C4-2B (cell line): Measurements from ENCODE around the gene GLRA2.
"Not testable (repeated sequence)": the region's sequence is repeated elsewhere in the genome, so short reads cannot be mapped to it uniquely, and the experiment has no call there.

Experiments used
- H3K27ac ChIP-seq: fragments of 450-650 bp; 2 replicates; pipeline ENCODE4 v1.5.1; 2017
- ZFX ChIP-seq: fragments of 450-650 bp; IDR thresholded peaks from 2 replicates; pipeline ENCODE4 v1.6.1; 2017
- TF ChIP-seq, protein P1 (sequence below): fragments of 450-650 bp; conservative IDR thresholded peaks from 2 replicates; pipeline ENCODE4 v1.5.1; 2017; ENCODE audit warnings: mild to moderate bottlenecking

The GLRA2 gene

DNA sequence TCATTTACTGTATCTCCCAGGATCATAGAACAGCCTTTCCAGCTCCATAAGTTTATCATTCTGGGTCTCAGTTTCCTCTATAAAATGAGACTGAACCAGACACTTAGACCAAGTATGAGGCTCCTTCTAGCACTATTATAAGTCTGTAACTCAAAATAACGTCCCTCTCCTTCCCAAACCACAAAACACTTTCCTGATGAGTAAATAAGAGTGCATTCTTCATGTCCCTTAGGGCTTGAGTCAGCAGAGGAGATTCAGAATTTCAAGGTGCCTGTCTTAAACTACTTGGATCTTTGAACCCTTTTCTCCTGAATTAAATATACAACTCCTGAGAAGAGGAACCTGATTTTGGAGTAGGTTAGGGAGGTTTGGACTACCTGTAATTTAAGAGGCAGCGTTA is 62.6 kb downstream of the GLRA2 start:
- no peak overlapping the region for H3K27ac ChIP-seq
- TF ChIP-seq ZFX = no peak
- TF ChIP-seq, protein P1, sequence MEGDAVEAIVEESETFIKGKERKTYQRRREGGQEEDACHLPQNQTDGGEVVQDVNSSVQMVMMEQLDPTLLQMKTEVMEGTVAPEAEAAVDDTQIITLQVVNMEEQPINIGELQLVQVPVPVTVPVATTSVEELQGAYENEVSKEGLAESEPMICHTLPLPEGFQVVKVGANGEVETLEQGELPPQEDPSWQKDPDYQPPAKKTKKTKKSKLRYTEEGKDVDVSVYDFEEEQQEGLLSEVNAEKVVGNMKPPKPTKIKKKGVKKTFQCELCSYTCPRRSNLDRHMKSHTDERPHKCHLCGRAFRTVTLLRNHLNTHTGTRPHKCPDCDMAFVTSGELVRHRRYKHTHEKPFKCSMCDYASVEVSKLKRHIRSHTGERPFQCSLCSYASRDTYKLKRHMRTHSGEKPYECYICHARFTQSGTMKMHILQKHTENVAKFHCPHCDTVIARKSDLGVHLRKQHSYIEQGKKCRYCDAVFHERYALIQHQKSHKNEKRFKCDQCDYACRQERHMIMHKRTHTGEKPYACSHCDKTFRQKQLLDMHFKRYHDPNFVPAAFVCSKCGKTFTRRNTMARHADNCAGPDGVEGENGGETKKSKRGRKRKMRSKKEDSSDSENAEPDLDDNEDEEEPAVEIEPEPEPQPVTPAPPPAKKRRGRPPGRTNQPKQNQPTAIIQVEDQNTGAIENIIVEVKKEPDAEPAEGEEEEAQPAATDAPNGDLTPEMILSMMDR = no peak

DNA sequence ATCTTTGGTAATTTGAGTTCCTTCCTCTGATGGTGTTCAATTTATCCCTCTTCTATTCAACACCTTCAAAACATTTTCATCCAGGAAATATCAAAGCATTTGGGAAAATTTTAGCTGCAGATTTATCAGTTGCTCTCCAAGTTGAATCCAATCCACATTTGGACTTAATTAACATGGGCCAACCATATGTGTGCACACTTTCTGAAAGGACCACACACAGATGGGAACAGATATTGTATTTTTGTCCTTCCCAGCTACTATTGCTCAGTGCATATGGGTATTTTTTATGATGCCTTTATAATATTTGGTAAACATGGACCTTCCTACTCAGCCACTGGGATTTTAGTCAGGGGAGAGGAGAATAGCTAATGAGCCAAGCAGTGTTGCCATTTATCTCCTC is 65.2 kb downstream of the GLRA2 start:
- no peak for TF ChIP-seq ZFX
- TF ChIP-seq, protein P1 = no peak
- H3K27ac ChIP-seq = no peak overlapping the region

DNA sequence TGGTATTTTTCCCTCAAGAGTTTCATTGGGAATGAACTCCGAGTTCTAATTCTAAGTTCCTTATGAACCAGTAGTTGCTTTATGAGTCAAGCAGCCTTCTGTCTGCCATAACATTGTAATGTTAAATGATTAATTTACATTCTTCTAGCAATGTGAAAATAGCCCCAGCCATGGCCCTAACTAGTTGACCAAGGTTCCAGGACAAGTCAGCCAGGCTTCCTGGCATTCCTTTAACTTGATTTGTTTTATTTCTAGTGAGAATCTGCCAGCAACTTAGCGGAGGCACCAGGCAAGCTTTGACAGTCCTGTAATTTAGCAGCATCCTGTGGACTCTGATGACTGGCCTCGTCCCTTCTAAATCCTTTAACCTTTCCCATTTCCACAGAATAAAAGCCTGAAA is 69.0 kb downstream of the GLRA2 start:
- no peak for TF ChIP-seq ZFX
- TF ChIP-seq, protein P1 = no peak
- no peak overlapping the region for H3K27ac ChIP-seq

DNA sequence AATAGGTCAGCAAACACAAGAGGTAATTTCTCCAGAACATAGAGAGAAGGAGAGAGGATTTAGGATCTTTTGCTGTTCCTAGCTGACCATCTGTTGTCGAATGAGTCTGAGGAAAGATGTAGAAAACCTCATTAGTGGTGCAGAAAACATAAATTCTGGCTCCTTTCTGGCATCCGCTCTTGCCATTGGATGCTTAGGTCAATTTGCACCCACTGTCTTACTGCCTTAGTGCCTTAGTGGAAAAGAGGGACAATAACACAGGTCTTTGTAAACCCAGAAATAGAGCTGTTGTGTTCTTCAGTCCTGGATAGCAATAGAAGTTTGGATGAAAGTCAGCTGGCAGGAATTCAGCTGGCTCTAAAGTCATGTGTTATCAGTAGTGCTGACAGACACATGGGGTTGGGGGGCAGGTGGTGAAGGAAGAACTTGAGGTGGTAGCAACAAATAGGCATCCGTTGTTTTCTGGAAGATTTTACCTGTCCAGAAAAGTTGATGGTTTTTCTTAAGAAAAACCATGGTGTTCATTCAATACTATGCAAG is 78.2 kb downstream of the GLRA2 start:
- TF ChIP-seq, protein P1 = no peak
- TF ChIP-seq ZFX = no peak
- no peak overlapping the region for H3K27ac ChIP-seq

DNA sequence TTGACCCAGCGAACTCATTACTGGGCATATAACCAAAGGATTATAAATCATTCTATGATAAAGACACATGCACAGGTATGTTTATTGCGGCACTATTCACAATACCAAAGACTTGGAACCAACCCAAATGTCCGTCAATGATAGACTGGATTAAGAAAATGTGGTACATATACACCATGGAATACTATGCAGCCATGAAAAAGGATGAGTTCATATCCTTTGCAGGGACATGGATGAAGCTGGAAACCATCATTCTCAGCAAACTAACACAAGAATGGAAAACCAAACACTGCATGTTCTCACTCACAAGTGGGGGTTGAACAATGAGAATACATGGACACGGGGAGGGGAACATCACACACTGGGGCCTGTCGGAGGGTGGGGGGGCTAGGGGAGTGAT is 83.1 kb downstream of the GLRA2 start:
- H3K27ac ChIP-seq = not testable (repeated sequence)

DNA sequence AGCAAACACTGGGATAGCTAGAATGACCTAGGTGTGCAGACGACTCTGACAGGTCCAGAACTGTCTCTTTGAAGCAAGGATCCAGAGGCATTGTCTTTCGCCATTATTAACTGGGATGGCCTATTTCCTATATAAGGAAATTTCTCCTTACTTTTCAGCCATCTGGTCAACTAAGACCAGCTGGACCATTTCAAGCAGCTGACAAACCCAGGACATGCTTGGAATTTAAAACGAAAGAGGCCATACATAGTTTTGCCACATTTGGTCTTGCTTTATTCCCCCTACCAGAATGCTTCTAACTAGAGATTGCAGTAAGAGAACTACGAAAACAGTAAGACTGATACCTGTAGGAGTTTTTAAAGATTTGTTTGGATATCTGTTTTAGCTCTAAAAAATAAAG is 87.0 kb downstream of the GLRA2 start:
- TF ChIP-seq, protein P1 = no peak
- TF ChIP-seq ZFX = no peak
- H3K27ac ChIP-seq = no peak overlapping the region

DNA sequence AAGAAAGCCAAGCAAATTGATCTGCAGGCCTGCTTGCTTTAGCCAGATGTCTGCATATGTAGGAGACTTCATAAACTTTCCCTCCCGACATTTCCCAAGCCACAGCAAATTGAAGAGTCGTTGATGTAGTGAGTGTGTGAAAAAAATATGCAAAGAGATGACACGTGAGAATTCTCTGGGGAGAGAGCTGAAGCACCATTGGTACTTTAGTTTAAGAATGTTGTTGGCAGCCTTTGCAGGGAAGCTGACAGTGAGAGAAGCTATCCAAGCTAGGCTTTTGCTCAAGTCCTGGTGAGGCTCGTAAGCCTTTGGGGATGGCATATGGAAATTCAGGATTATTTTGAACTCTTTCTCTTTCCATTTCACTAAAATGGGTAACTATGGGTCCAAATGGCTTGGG is 87.5 kb downstream of the GLRA2 start:
- no peak for TF ChIP-seq ZFX
- TF ChIP-seq, protein P1 = no peak
- no peak overlapping the region for H3K27ac ChIP-seq

DNA sequence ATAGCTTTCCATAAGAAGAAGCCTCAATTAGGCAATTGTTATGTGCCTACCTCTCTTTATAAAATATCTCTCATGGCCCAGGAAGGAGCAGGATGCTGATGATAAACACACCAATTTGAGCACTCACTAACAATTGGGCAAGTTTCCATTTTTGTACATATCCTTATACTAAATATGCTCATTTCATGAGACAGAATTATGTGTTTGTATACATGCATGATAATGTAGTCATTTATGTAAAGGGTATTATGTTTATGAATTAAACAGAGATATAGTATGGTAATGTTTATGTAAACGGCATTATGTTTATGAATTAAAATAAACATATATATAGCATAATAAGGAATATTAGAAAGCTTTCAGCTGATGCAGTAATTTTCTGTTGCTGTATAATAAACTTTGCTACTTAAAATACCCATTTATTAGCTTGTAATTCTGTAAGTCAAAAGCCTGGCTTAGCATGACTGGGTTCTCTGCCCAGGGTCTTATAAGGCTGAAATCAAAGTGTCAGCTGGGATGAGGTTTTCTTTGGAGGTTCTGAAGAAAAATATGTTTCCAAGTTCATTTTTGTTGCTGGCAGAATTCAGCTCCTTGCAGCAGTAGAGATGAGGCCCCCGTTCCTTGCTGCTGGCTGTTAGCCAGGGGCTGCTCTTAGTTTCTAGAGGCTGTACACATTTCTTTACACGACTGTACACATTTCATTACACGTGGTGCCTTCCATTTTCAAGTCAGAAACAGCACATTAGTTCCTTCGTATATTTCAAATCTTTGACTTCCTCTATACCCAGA is 89.0 kb downstream of the GLRA2 start:
- H3K27ac ChIP-seq = no peak overlapping the region
- TF ChIP-seq ZFX = no peak
- TF ChIP-seq, protein P1 = no peak
